ENCODE data around the gene STIMATE.

Gene STIMATE

GRCh38 chr3:52791366-52791765, 106.0 kb downstream of the STIMATE start:
- no peaks in the 10 kb centered on the region for H3K4me1 ChIP-seq
- in situ Hi-C loops (cut with MboI; ENCODE audit: low sequenced_read_pairs) = no loop called here
- no peak overlapping the region for H3K4me3 ChIP-seq
- DNase-seq (ENCODE audit: low spot score in 2 of 2) = no peak
- no peaks in the 10 kb centered on the region for H3K27me3 ChIP-seq (ENCODE audit: low read depth)
- H3K36me3 ChIP-seq (replicated peaks) = no peaks in the 10 kb centered on the region
- H3K9me3 ChIP-seq = no peaks in the 10 kb centered on the region

GRCh38 chr3:52790741-52791140, 106.6 kb downstream of the STIMATE start:
- in situ Hi-C loops (cut with MboI; ENCODE audit: low sequenced_read_pairs) = no loop called here
- Histone ChIP-seq H3K9me3 (no peaks in the 10 kb centered on the region), H3K4me3 (no peak overlapping the region), H3K27me3 (ENCODE audit: low read depth) (no peaks in the 10 kb centered on the region), H3K4me1 (no peaks in the 10 kb centered on the region), H3K36me3 (replicated peaks) (no peaks in the 10 kb centered on the region)
- no peak for DNase-seq (ENCODE audit: low spot score in 2 of 2)

- H3K36me3 ChIP-seq (replicated peaks) = no peaks in the 10 kb centered on the region
- no peaks in the 10 kb centered on the region for H3K4me1 ChIP-seq
- no peaks in the 10 kb centered on the region for H3K9me3 ChIP-seq
- H3K4me3 ChIP-seq = no peak overlapping the region
- in situ Hi-C loops (cut with MboI; ENCODE audit: low sequenced_read_pairs) = no loop called here
- H3K27me3 ChIP-seq (ENCODE audit: low read depth) = no peaks in the 10 kb centered on the region
- no peak for DNase-seq (ENCODE audit: low spot score in 2 of 2)
Measured at GRCh38 chr3:52790337-52790736, 107.0 kb downstream of the STIMATE start.

- in situ Hi-C loops (cut with MboI; ENCODE audit: low sequenced_read_pairs) = no loop called here
- no peak overlapping the region for H3K4me3 ChIP-seq
- H3K36me3 ChIP-seq (replicated peaks) = no peaks in the 10 kb centered on the region
- no peak for DNase-seq (ENCODE audit: low spot score in 2 of 2)
- H3K9me3 ChIP-seq = no peaks in the 10 kb centered on the region
- H3K27me3 ChIP-seq (ENCODE audit: low read depth) = no peaks in the 10 kb centered on the region
- no peaks in the 10 kb centered on the region for H3K4me1 ChIP-seq
Measured at GRCh38 chr3:52789746-52790040, 107.7 kb downstream of the STIMATE start.

- no peaks in the 10 kb centered on the region for H3K27me3 ChIP-seq (ENCODE audit: low read depth)
- no peak overlapping the region for H3K4me3 ChIP-seq
- in situ Hi-C loops (cut with MboI; ENCODE audit: low sequenced_read_pairs) = no loop called here
- no peaks in the 10 kb centered on the region for H3K4me1 ChIP-seq
- no peak for DNase-seq (ENCODE audit: low spot score in 2 of 2)
- no peaks in the 10 kb centered on the region for H3K36me3 ChIP-seq (replicated peaks)
- no peaks in the 10 kb centered on the region for H3K9me3 ChIP-seq
Measured at GRCh38 chr3:52788890-52789745, 108.2 kb downstream of the STIMATE start.

- Histone ChIP-seq H3K4me1 (no peaks in the 10 kb centered on the region), H3K36me3 (replicated peaks) (no peaks in the 10 kb centered on the region), H3K4me3 (no peak overlapping the region), H3K9me3 (no peaks in the 10 kb centered on the region), H3K27me3 (ENCODE audit: low read depth) (peaks cover 3% of the 10 kb centered on the region; the same call in 1 of the 2 replicates)
- DNase-seq (ENCODE audit: low spot score in 2 of 2) = no peak
- in situ Hi-C loops (cut with MboI; ENCODE audit: low sequenced_read_pairs) = no loop called here
Measured at GRCh38 chr3:52787672-52788625, 109.4 kb downstream of the STIMATE start.

- Histone ChIP-seq H3K4me1 (no peaks in the 10 kb centered on the region), H3K4me3 (no peak overlapping the region), H3K27me3 (ENCODE audit: low read depth) (peaks cover 7% of the 10 kb centered on the region; the same call in 1 of the 2 replicates), H3K9me3 (no peaks in the 10 kb centered on the region), H3K36me3 (replicated peaks) (no peaks in the 10 kb centered on the region)
- in situ Hi-C loops (cut with MboI; ENCODE audit: low sequenced_read_pairs) = no loop called here
- no peak for DNase-seq (ENCODE audit: low spot score in 2 of 2)
Measured at GRCh38 chr3:52787246-52787645, 110.1 kb downstream of the STIMATE start.
